C1 segment of cervical spinal cord (tissue), 14 donors: ENCODE measurements around the gene PCYOX1L.

ENCODE experiments used
- DNase-seq, 14 donors: peaks; one replicate each; lab custom pipeline; 2025; lab: John Stamatoyannopoulos, UW

The PCYOX1L gene

DNA sequence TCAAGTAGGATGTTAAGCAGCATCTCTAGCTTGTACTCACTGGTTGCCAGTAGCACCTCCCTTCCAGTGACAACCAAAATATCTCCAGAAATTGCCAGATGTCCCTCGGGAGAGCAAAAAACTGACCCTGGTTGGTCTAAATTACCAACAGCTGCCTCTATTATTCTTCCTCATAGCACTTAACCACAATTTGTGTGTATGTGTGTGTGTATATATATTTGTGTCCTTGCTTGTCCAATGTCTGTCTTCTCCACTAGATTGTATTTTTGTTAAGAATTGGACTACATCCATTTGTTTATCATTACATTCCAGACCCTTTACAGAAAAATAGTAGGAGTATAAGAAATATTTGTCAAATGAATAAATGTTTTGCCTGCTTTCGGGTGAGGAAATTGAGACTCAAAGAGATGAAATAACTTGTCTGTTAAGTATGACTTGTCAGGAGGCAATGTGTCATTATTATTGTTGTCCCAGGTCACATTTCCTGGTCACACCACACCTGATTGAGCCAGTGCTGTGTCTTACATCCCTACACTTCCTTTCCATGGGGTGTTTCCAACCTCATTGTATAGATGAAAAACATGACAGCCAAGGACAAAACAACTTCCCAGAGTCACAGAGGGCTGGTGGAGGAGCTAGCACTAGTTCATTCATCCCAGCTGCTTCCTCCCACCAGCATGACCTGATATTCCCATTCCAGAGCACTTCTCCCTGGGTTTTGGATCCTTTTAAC lies 24.0 kb upstream of the PCYOX1L start:
- no peak for DNase-seq

- DNase-seq: no peak
These were observed 20.1 kb upstream of the PCYOX1L start for GRCh38 chr5:149337736-149338135.

DNA sequence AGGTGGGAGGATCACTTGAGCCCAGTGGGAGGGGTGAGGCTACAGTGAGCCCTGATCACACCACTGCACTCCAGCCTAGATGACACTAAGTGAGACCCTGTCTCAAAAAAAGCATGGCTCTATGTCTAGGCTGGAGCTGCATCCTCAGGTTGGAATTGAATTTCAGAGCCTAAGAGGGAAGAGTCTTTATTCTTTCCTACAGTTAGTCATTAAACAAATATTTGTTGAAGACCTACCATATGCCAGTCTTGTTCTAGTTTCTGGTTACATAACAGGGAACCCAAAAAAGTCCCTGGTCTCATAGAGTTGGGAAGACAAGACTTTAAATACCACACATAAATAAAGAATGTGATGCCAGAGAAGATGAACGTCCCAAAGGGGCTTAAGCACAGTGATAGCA lies 19.5 kb upstream of the PCYOX1L start:
- DNase-seq: no peak

DNA sequence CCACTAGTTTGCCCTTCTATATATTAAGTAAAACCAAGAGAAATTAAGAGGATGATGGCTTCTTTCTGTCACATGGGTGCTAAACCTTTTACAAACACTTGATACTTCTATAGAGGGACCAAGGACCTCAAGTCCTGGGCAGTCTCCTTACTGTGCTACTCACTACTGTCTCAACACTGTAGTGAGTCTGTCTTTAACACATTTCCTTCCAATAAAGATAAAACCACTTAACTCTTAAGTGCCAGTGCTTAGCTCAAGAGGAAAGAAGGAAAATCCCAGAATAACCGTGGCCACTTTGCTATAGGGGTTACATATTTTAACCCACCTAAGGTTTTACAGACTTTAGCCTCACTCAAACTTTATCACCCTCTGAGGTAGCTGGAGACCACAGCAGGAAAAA lies 16.9 kb upstream of the PCYOX1L start:
- no peak for DNase-seq

DNA sequence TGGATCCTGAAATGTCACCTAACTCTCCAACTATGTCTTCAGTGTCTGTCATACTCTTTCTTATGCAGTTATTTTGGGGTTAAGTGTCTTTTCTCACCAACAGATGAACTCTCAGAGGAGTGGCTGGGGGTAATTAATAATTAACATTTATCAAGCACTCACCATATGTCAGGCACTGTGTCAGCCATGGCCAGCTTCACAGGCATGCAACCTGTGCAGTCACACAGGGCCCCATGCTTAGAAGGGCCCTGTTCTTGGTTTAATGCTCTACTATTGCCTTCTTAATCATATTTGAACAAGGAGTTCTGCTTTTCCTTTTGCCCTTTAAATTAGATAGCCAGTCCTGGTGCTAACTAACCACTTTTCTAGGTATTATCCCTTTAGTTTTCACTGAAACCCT lies 16.0 kb upstream of the PCYOX1L start:
- DNase-seq: no peak

DNA sequence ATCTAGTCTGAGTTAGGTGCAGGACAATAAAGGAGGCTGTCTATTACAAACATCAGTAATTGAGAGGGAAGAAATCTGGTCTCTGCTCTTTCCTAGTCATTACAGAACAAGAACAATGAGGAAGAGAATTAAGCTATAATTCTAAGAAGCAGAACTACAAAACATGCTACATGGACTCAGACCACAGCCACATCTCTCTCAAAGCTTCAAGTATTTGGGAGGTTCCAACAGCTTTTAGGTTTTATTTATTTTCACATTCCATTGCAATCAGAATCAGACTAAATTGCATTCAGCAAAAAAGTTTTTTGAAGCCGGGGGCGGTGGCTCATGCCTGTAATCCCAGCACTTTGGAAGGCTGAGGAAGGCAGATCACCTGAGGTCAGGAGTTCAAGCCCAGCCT lies 13.7 kb upstream of the PCYOX1L start:
- no peak for DNase-seq

DNA sequence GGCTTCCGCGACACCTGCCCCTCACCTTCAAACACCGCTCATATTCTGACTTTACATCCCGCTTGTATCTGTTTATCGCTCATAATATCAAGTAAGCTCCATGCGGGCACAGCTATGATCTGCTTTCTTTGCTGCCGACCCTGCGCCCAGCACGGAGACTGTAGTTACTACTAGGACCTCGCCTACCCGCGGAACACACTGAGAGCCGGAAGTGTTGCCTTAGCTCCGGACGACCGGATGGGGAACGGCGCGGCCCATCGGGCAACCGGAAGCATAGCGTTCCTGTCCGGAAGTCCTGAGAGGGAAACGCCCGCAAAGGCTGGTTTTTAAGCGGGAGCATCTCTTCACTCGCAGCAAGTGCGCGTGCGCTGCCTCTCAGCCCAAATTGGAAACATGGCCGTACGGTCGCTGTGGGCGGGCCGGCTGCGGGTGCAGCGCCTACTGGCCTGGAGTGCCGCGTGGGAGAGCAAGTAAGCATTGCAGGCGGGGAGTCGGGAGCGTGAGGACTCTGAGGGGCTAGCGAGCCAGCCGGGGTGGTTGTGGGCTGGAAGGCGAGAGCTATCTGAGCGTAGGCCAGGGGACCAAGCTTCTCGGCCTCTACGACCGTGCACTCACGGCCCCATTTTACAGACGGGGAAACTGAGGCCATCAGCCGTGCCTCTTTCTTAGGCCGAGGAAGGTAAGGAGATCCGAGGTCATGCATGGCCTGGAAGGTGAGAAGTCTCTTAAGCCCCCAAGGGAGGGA lies 12.5 kb upstream of the PCYOX1L start, which contains the start of gene GRPEL2:
TSS of gene GRPEL2 (plus strand) at position 353 of the 745 bp plus-strand sequence. CDS start at position 394, 41 bp downstream.
- DNase-seq: peak; percentile 65 to 96 (median 92)

- DNase-seq: peak in 2 of 14 donors; percentile 37 to 42
These were observed 12.0 kb upstream of the PCYOX1L start for GRCh38 chr5:149345892-149346222.

GRCh38 chr5:149348518-149348917 lies 9.3 kb upstream of the PCYOX1L start:
- DNase-seq: no peak

DNA sequence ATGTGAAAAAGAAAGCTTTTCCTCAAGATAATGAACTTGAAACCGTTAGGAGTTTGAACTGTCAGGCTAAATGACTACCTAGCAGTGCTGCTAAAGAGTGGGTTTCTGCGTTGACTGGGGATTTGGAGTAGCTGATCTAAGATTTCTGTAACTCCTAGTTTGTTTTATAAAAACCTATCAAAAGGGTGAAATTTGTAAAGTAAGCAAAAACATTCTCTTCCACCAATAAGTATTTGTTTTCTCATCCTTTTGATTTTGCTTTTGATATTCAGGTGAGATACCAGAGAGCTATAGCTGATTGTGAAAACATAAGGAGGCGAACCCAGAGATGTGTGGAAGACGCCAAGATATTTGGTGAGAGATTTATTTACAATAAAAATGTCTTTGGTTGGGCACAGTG lies 8.5 kb upstream of the PCYOX1L start:
- DNase-seq: no peak

GRCh38 chr5:149352169-149352568 lies 5.7 kb upstream of the PCYOX1L start:
- DNase-seq: no peak

- DNase-seq: no peak
These were observed 3.9 kb upstream of the PCYOX1L start for GRCh38 chr5:149353911-149354310.

DNA sequence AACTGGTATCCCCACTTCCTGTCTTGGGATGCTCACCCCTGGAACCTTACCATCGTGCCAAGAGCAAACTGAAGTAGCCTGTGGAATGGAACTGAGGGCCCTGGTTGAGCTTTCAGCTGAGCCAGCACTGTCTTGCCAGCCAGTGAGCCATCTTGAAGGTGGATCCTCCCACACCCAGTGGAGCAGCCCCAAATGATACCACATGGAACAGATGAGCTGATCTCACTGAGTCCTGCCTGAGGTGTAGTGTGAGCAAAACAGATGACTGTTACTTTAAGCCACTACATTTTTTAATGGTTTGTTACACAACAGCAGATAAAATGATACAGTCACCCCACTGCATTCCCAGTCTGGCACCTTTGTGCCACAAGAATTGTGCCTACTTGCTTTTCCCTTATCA lies 2.2 kb upstream of the PCYOX1L start:
- DNase-seq: no peak

GRCh38 chr5:149356391-149356790 lies 1.5 kb upstream of the PCYOX1L start:
- DNase-seq: no peak

- DNase-seq: peak in 8 of 14 donors; percentile 51 to 75 (median 66)
These were observed 427 bp downstream of the PCYOX1L start for GRCh38 chr5:149358294-149358651.

- DNase-seq: peak in 5 of 14 donors; percentile 4 to 35 (median 16)
These were observed 1.1 kb downstream of the PCYOX1L start for GRCh38 chr5:149358868-149359495.

DNA sequence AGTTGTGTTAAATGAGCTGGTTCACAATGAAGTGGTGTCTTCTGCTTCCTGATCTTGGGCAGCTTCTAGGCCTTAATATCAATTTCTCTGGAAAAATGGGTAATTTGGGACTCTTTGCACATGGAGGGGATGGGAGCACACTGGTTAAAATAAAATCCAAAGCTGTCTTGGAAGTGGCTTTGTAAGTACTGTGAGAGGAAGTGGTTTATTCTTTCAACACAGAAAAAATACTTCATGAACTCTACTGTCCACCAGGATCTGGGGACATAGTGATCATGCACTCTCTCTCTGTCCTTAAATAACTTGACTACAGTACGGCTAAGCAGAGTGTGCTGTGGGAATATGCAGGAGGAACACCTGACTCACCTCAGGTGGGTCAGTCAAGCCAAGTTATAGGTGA lies 2.4 kb downstream of the PCYOX1L start:
- no peak for DNase-seq

- no peak for DNase-seq
These were observed 4.7 kb downstream of the PCYOX1L start for GRCh38 chr5:149362541-149362940.

- DNase-seq: no peak
These were observed 5.5 kb downstream of the PCYOX1L start for GRCh38 chr5:149363358-149363757.

DNA sequence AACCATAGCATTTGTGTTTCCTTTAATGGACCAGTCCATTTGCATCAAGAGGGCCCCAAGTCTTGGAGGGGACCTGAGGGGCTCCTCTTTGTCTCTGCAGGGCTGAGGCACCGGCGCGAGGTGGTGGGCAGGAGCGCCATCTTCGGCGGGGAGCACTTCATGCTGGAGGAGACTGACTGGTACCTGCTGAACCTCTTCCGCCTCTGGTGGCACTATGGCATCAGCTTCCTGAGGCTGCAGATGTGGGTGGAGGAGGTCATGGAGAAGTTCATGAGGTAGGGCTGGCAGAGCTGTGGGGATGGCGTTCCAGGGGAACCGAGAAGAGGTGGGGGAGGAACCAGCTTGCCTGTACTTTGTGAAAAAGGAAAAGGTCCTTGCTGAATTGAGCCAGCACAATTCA lies 6.1 kb downstream of the PCYOX1L start:
- DNase-seq: no peak

- DNase-seq: no peak
These were observed 6.9 kb downstream of the PCYOX1L start for GRCh38 chr5:149364719-149365118.

- no peak for DNase-seq
These were observed 7.6 kb downstream of the PCYOX1L start for GRCh38 chr5:149365418-149365817.
